CD4-positive, alpha-beta T cell treated with Interleukin-15 for 4 hours (primary cell): ENCODE data around the gene MGST3.
"Not testable (repeated sequence)": the region's sequence is repeated elsewhere in the genome, so short reads cannot be mapped to it uniquely, and the experiment has no call there.

ENCODE experiments used
- DNase-seq: peaks from one replicate; pipeline ENCODE4 v3.0.0-alpha.2; 2020; ENCODE audit warnings: low spot score

The MGST3 gene

DNA sequence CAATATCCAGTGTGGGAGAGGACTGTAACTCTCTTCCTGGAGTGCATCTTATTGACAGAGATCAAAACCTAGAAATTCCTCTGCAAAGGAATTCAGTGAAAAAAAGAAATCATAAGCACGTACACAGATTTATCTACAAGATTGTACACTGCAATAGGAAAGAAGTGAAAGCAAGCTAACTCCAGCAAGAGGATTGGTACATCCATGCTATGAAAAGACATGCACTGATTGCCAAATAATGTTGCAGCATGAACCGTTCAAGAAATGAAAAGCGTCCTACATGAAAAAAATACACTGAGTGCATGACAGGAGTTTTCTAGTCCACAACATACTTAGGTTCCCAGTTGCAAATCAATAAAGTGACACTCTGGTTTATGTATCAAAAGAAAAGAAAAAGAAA is 1.9 kb upstream of the MGST3 start:
- no peak for DNase-seq

DNA sequence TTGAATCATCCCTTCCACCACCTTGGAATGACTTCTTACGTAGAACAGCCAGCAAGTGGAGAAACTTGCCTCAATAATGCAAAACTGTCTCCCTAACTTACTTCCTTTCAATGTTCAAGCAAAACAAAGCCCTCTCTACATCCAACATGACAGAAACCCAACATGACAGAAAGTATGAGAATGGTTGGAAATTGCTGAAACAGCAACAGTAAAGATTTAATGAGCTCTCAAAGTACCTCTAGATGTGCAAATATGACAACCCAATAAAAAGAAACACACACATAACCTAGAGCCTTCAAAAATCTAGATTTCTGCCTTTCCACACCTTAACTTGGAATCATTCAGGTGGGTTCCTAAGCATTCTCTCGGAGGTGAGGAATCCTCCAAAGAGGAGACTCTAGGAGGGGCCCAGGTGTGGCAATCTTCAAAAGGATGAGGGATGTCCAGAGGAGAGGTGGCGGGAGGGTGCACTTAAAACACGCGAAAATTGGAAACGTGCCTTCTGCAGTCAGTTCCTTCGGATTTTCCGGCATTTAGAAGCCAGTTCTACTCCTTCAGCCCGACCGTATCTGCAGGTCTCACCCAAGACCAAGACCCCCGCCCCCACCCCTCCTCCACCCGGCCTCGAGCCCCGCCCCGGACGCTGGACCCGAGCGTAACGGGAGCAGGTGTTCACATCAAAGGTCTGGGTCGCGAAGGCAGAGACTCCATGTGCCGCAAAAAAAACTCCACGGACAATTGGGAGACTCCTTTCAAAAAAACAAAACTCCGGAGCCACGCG is 996 bp upstream of the MGST3 start:
- no peak for DNase-seq

DNA sequence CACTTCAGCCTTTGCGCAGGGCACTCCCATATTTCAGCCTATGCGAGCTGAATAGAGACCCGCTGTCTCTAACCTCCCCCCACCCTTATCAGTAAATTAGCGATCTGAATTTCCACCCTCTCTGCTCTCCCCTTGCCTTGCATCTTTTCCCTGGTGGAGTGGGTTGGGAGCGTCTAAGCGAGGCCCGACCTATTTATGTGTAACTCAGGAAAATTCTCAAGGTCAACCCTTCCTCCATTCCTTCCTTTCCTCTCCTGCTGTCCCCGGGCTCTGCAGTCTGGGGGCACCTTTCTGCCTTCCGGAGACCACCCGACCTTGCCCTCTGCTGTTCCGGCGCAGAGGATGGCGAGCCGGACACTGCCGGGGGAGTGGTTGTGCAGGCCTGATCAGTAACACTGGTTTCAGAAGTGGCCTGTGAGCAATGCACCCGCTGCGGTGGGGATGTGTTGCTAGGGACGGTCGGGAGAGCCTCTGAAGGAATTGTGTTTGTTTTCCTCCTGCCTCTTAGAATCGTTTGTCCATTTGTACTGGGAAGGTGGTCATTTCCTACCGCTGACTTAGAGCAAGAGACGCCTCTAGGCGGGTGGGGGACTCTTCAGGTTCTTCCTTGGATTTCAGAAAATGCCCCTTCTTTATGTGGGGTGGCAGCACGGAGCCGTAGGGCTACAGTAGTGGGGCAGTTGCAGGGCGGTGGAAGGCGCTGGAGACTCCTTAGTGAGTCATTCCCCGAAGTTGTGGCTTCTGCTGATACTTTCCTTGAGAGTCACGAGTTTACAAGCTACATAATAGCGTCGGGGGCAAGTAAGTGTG is 513 bp downstream of the MGST3 start:
- peak; percentile 56 for DNase-seq

DNA sequence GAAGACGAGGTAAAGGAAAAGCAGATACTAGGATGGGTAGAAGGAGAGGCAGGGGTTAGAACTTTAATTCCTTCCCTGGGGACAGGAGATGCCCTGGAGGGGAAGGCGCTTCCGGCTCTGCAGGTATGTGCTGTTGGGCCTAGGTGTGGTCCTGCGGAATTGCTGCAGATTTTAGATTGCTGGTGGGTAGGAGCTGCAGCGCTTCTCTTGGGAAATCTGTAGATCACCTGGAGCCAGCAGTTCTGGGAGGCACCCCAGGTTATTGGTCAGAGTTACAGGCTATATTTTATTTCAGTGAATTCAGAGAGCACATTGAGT is 1.1 kb downstream of the MGST3 start:
- DNase-seq, result no peak

DNA sequence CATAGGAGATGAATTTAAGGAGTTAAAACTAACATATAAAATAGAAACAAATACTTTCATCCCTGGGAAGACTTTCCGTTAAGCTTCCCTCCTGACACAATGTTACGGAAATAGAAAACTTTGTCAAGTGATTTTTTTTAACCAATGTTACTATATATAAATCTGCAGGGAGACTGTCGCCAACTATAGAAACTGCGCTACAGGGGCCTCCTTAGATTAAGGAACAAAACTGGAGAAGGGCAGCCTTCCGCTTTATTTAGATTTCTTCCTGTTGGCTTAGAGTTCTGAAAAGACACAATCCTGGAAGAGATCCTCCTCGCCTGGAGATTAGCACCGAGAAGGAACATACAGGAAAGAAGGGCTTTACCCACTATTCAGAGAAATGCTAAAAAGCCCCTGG is 1.5 kb downstream of the MGST3 start:
- no peak for DNase-seq

- no peak for DNase-seq
Observed at GRCh38 chr1:165633614-165634013, 2.6 kb downstream of the MGST3 start.

DNA sequence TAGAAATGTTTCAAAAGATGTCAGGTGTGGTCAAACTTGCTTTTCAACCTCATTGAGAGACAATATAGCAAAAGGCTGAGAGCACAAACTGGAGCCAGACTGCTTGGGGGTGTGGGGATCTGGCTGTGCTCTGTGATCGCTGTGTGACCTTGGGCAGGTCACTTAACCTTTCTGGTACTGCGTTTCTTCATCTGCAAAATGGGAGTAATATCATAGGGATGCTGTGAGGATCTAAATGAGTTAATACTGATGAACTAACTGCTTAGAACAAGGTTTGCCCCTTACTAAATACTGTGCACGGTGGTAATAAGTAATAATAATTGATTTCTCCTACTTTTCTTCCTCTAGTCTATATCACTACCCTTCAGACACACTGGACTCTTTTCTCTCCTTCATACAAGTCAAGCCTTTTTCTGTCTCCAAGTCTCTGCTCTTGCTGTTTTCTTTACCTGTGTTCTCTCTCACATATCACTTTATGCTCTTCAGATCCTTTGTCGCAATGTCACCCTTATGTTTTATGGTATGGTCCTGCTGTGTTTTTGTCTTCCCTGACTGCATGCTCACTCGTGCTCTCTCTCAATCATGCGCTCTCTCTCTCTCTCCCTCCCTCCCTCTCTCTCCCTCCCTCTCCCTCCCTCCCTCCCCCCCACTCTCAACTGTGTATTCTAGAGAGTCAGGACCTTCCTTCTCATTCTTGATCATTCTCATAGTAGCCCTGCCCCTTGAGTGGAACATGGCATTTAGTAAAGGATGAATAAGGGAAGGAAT is 3.3 kb downstream of the MGST3 start:
- DNase-seq, result no peak

GRCh38 chr1:165635329-165635728 is 4.3 kb downstream of the MGST3 start:
- no peak for DNase-seq

- DNase-seq, result no peak
Observed at GRCh38 chr1:165635823-165636222, 4.8 kb downstream of the MGST3 start.

DNA sequence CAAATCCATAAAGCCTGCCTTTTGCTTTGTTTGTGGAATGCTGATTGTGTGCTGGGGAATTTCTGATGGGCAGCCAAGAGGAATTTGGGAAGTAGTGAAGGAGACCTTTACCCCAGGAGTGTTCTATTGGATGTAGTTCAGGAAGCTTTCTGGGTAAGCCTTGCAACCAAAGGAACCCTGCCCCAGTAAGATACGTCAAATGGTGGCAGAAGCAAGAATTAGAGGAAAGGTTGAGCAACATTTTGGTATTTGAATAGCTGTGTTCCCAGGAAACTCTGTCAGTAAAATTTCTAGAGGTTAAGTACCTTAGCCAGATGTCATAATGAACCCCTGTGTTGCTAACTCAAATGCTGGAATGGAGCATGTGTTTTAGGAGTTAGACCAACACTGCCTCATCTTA is 6.4 kb downstream of the MGST3 start:
- no peak for DNase-seq

DNA sequence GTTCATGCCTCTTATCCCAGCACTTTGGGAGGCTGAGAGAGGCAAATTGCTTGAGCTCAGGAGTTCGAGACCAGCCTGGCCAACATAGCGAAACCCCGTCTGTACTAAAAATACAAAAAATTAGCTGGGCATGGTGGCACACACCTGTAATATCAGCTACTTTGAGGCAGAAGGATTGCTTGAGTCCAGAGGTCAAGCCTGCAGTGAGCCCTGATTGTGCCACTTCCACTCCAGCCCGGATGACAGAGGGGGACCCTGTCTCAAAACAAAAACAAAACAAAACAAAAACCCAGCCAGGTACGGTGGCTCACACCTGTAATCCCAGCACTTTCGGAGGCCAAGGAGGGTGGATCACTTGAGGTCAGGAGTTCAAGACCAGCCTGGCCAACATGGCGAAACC is 7.2 kb downstream of the MGST3 start:
- DNase-seq, result not testable (repeated sequence)

- no peak for DNase-seq
Observed at GRCh38 chr1:165639821-165640623, 9.0 kb downstream of the MGST3 start.

GRCh38 chr1:165641231-165641987 is 10.4 kb downstream of the MGST3 start:
- DNase-seq, result no peak

GRCh38 chr1:165644064-165644735 is 13.2 kb downstream of the MGST3 start:
- no peak for DNase-seq

DNA sequence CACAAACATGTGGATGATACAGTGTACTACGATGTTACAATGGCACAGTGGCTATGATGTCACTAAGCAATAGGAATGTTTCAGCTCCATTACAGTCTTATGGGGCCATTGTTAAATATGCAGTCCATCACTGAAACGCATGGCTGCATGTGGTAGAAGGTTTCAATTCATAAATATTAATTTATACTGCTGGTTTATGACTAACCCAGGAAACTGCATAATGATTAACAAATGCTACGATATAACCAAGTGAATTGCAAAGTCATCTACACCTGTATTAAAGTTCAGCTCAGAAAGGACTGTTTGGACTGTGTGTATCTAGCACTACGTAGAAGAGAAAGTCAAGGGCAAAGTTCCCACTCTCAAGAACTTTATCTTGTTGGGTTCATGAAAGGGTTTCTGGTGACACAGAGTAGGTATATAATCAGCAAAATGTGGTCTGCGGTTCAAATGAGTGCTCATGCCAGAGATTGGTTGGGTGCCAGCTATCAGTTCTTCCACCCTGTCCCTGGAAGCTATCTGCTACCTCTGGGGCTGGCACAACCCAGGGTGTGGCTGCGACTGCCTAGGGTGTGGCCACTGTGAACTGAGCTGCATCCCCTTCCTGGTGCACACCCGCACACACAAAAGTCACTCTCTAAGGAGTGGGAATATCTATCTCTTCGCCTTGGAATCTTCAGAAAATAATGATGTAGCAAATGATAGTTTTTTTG is 14.8 kb downstream of the MGST3 start:
- DNase-seq, result peak; percentile 26

DNA sequence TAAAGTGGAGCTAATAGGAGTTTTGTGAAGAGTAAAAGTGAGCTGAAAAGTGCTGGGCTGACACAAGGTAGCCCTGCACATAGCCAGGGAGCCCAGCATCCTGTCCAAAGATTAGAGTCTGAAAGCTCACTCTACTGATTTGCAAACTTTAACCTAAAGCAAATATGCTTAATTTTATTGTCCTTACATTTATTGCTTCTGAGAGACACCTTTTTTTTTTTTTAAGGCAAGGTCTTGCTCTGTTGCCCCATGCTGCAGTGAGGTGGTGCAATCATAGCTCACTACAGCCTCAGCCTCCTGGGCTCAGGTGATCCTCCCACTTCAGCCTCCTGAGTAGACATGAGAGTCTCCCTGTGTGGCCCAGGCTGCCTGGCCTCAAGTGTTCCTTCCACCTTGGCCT is 16.5 kb downstream of the MGST3 start:
- DNase-seq, result no peak

GRCh38 chr1:165647970-165648369 is 16.9 kb downstream of the MGST3 start:
- no peak for DNase-seq

- no peak for DNase-seq
Observed at GRCh38 chr1:165648919-165649572, 18.0 kb downstream of the MGST3 start.

DNA sequence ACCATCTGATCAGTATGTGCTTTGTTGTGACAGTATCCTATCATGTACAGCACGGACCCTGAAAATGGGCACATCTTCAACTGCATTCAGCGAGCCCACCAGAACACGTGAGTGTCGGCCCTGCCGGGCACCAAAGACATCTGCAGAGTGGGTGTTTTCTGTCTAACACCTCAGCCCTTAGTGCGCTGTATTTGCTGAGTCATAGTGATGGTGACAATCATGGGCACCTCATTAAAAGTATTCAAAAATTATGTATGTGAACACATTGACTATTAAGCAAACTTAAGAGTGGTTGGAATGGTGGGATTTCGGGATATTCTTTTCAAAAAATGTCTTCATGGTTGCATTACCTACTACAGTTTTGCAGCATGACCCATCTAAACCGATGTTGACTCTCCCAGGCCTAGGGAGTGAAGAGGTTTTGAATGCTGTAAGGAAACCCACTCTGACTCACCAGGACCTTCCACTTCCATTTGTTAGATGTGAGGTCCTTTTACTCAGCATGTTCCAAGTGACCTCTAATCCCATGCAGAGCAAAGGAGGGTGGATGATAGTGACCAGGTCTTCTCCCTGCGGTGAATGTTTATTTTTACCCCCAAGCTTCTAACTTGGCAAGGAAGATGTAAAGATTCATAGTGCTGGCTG is 20.1 kb downstream of the MGST3 start:
- DNase-seq, result no peak
